GM23248 (cell line): Measurements from ENCODE around the gene SPATA22. TPM values are rescaled to one million over a fixed set of nuclear protein-coding genes. Genes with fewer than 3 reads are reported as not detected.
"Not testable (repeated sequence)": the region's sequence is repeated elsewhere in the genome, so short reads cannot be mapped to it uniquely, and the experiment has no call there.

Experiments
- DNase-seq: peaks from one replicate; pipeline ENCODE4 v3.0.0-alpha.2; 2015
- H2AFZ ChIP-seq: fragments of 200-600 bp; sonication (generic); 2 replicates; pipeline ENCODE4 v1.6.1; 2016; ENCODE audit warnings: antibody characterized with exemption
- H3F3A ChIP-seq: fragments of 200-600 bp; sonication (generic); 2 replicates; pipeline ENCODE4 v1.6.1; 2016; ENCODE audit warnings: mild to moderate bottlenecking, antibody characterized with exemption, mixed run types; ENCODE audit not compliant: insufficient read depth
- H3K27ac ChIP-seq: fragments of 200-600 bp; sonication (generic); 2 replicates; pipeline ENCODE4 v1.5.1; 2016; ENCODE audit warnings: mild to moderate bottlenecking
- H3K27me3 ChIP-seq: fragments of 200-600 bp; sonication (generic); replicated peaks from 2 replicates; pipeline ENCODE4 v1.6.1; 2016; ENCODE audit warnings: mild to moderate bottlenecking; ENCODE audit not compliant: insufficient read depth
- H3K36me3 ChIP-seq: fragments of 200-600 bp; sonication (generic); 2 replicates; pipeline ENCODE4 v1.6.1; 2016; ENCODE audit warnings: low read depth, mild to moderate bottlenecking
- H3K4me1 ChIP-seq: fragments of 200-600 bp; sonication (generic); 2 replicates; pipeline ENCODE4 v1.6.1; 2016; ENCODE audit warnings: mild to moderate bottlenecking; ENCODE audit not compliant: insufficient read depth
- H3K4me2 ChIP-seq: fragments of 200-600 bp; sonication (generic); one replicate; pipeline ENCODE4 v1.6.1; 2016; ENCODE audit warnings: mild to moderate bottlenecking; ENCODE audit not compliant: unreplicated experiment
- H3K4me3 ChIP-seq: fragments of 200-600 bp; sonication (generic); 2 replicates; pipeline ENCODE4 v1.5.1; 2016; ENCODE audit warnings: mild to moderate bottlenecking
- H3K79me2 ChIP-seq: fragments of 200-600 bp; sonication (generic); 2 replicates; pipeline ENCODE4 v1.6.1; 2016; ENCODE audit warnings: mild to moderate bottlenecking; ENCODE audit not compliant: insufficient read depth
- H3K9ac ChIP-seq: fragments of 200-600 bp; sonication (generic); 2 replicates; pipeline ENCODE4 v1.6.1; 2016; ENCODE audit warnings: mild to moderate bottlenecking
- H3K9me2 ChIP-seq: fragments of 200-600 bp; sonication (generic); 2 replicates; pipeline ENCODE4 v1.6.1; 2016; ENCODE audit warnings: mixed run types, mild to moderate bottlenecking, moderate library complexity; ENCODE audit not compliant: insufficient read depth
- H3K9me3 ChIP-seq: fragments of 200-600 bp; sonication (generic); one replicate; pipeline ENCODE4 v1.6.1; 2017; ENCODE audit warnings: low read depth
- H4K20me1 ChIP-seq: fragments of 200-600 bp; sonication (generic); 2 replicates; pipeline ENCODE4 v1.6.0; 2016; ENCODE audit not compliant: insufficient read depth
- EZH2 ChIP-seq: fragments of 200-600 bp; sonication (generic); IDR thresholded peaks from 2 replicates; pipeline ENCODE4 v1.6.1; 2018; ENCODE audit warnings: antibody characterized with exemption, mild to moderate bottlenecking; ENCODE audit not compliant: insufficient read depth, poor library complexity, severe bottlenecking
- EZH2phosphoT487 ChIP-seq: fragments of 200-600 bp; sonication (generic); IDR thresholded peaks from 2 replicates; pipeline ENCODE4 v1.6.1; 2018; ENCODE audit warnings: antibody characterized with exemption, moderate library complexity, mild to moderate bottlenecking, low read depth; ENCODE audit not compliant: insufficient read depth
- WGBS, 2 experiments: methylation state at CpG; one replicate each; pipeline ENCODE4 v1.1.6; 2015 to 2017; ENCODE audit warnings: low lambda C conversion rate in 2 of 2, low coverage in 1 of 2; ENCODE audit errors: missing lambda C conversion rate in 2 of 2; 5-methylcytosine and 5-hydroxymethylcytosine counted together
- in situ Hi-C: fragments of 300-500 bp; cut with MboI; formaldehyde crosslinking; loops from 2 replicates; pipeline ENCODE4 v1.15.0; 2020
- polyA plus RNA-seq: library from polyadenylated mRNA; unstranded; fragments of >200 nt; fragmentation: Nextera tagmentation; extraction: Ambion mirVana; gene quantifications from 2 replicates; pipeline ENCODE4 v1.2.1, GENCODE V29; 2016
- total RNA-seq: library from RNA; depleted of rRNA; stranded (reverse); fragments of >200 nt; shearing (Covaris generic); gene quantifications from 2 replicates; pipeline ENCODE4 v1.2.3, GENCODE V29; 2014

The SPATA22 gene
- total and polyA plus RNA-seq, 2 experiments from 2014 or later, result not detected

DNA sequence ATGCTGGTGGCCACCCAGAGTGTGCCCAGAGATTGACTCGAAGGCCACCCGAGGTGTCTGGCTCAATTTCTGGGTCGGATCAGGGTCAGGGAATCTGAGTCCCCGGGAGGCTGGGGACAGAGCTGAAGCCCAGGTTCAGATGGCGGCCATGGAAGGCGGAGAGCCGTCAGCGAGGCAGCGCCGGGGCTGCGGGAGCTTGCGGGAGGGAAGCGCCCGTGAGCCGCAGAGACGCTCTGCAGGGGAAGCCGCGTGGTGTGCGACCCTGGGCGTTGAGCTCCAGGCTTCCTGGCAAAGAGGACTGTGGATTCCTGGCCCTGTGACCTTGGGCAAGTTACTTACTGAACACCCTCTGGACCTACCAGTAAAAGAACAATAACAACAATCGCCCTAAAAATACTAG lies 518 bp upstream of the SPATA22 start:
- Histone ChIP-seq H3K36me3 (no peaks in the 10 kb centered on the region), H3K4me3 (no peak overlapping the region), H2AFZ (no peak overlapping the region), H3K79me2 (no peaks in the 10 kb centered on the region), H3K4me1 (no peaks in the 10 kb centered on the region), H3K4me2 (no peak overlapping the region), H3K9me2 (no peaks in the 10 kb centered on the region), H3K27me3 (no peaks in the 10 kb centered on the region), H3K27ac (no peak overlapping the region), H3K9ac (no peak overlapping the region), H3F3A (no peaks in the 10 kb centered on the region; the same call in 1 of the 2 replicates), H4K20me1 (no peaks in the 10 kb centered on the region), H3K9me3 (no peaks in the 10 kb centered on the region)
- no peak for TF ChIP-seq EZH2phosphoT487
- no peak for TF ChIP-seq EZH2
- in situ Hi-C loops, result no loop called here
- 89 to 91% methylated on average over 21 of the region's 21 CpGs for WGBS, 2 experiments
- DNase-seq, result no peak

- 67 to 71% methylated on average over 5 of the region's 5 CpGs for WGBS, 2 experiments
- in situ Hi-C loops, result no loop called here
- TF ChIP-seq EZH2phosphoT487 (no peak), EZH2 (no peak)
Observed at GRCh38 chr17:3469529-3469928, 2.1 kb downstream of the SPATA22 start.

GRCh38 chr17:3466355-3466754 lies 5.3 kb downstream of the SPATA22 start:
- H3K4me2 ChIP-seq, H3F3A ChIP-seq, H2AFZ ChIP-seq, H3K4me3 ChIP-seq, in situ Hi-C loops, H3K36me3 ChIP-seq, H3K79me2 ChIP-seq, H3K27ac ChIP-seq, H3K27me3 ChIP-seq, H4K20me1 ChIP-seq, H3K9ac ChIP-seq, H3K4me1 ChIP-seq, H3K9me3 ChIP-seq, DNase-seq, H3K9me2 ChIP-seq: not testable (repeated sequence)
- WGBS, 2 experiments, result 40 to 63% methylated on average over 1 of the region's 1 CpG

More at GRCh38 chr17:3469529-3469928, 2.1 kb downstream of the SPATA22 start:
- Histone ChIP-seq H2AFZ (no peak overlapping the region), H3K36me3 (no peaks in the 10 kb centered on the region), H3K4me1 (no peaks in the 10 kb centered on the region), H3F3A (no peaks in the 10 kb centered on the region), H3K4me3 (no peak overlapping the region), H3K27me3 (no peaks in the 10 kb centered on the region), H3K4me2 (no peak overlapping the region), H4K20me1 (no peaks in the 10 kb centered on the region), H3K79me2 (no peaks in the 10 kb centered on the region), H3K9me2 (no peaks in the 10 kb centered on the region), H3K27ac (no peak overlapping the region), H3K9ac (no peak overlapping the region), H3K9me3 (no peaks in the 10 kb centered on the region)
- no peak for DNase-seq

DNA sequence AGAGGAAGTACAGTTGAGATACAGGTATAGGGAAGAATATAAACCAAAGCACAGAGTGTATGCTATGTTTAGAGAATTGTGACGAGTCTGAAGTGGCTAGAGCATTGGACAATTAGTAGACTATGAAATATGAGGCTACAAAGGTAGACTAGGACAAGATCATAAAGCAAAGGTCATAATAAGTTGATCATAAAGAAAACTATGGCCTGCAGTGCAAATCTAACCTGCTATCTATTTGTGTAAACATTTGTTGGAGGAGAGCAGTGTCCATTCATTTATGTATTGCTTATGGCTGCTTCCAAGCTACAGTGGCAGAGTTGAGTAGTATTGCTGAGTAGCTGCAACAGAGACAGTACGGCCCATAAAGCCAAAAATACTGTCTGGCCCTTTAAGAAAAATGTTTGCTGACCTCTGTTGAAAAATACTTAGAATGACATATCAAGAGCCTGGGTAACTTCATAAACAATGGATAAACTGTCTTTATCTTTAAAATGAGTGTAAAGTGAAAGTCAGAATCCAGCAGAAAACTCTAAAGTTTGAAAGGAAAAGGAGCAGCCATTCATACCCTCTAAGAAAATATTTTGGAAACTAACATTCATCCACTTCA lies 23.5 kb downstream of the SPATA22 start:
- H3K27me3 ChIP-seq, result no peaks in the 10 kb centered on the region
- in situ Hi-C loops, result no loop called here
- H3K36me3 ChIP-seq, result no peaks in the 10 kb centered on the region
- no peaks in the 10 kb centered on the region for H3K4me1 ChIP-seq
- no peaks in the 10 kb centered on the region for H3K9me2 ChIP-seq
- 13 to 29% methylated on average over 2 of the region's 2 CpGs for WGBS, 2 experiments
- DNase-seq, result no peak
- no peak overlapping the region for H2AFZ ChIP-seq
- no peaks in the 10 kb centered on the region for H3F3A ChIP-seq
- no peaks in the 10 kb centered on the region for H3K9me3 ChIP-seq
- no peak overlapping the region for H3K4me3 ChIP-seq
- H3K79me2 ChIP-seq, result no peaks in the 10 kb centered on the region
- no peaks in the 10 kb centered on the region for H4K20me1 ChIP-seq
- no peak overlapping the region for H3K27ac ChIP-seq
- no peak overlapping the region for H3K9ac ChIP-seq
- no peak for TF ChIP-seq EZH2phosphoT487
- TF ChIP-seq EZH2, result no peak
- no peak overlapping the region for H3K4me2 ChIP-seq

DNA sequence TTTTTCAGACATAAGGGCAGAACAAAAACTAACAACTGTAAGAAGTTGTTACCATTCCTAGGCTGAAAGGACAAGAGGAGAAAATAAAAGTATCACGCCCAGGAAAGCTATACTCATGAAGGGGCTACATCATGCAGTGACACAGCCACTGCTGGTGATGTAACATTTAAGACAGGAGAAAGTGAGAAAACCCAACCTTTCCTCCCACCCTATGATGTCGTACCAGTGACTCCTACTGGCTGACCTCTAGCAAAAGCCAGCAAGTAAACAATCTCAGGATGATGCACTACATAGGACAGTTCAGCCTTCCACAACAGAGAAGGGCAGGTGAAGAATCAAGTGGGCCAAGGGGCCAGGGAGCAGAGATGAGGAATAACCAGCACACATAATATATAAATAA lies 24.0 kb downstream of the SPATA22 start:
- H4K20me1 ChIP-seq, result no peaks in the 10 kb centered on the region
- TF ChIP-seq EZH2, result no peak
- TF ChIP-seq EZH2phosphoT487, result no peak
- no peak overlapping the region for H3K4me2 ChIP-seq
- H3K27ac ChIP-seq, result no peak overlapping the region
- no peak overlapping the region for H3K9ac ChIP-seq
- H2AFZ ChIP-seq, result no peak overlapping the region
- H3K4me1 ChIP-seq, result no peaks in the 10 kb centered on the region
- no peaks in the 10 kb centered on the region for H3F3A ChIP-seq
- no peaks in the 10 kb centered on the region for H3K27me3 ChIP-seq
- in situ Hi-C loops, result no loop called here
- WGBS, 2 experiments, result 16 to 18% methylated on average over 2 of the region's 2 CpGs
- DNase-seq, result peak; percentile 10
- no peaks in the 10 kb centered on the region for H3K9me3 ChIP-seq
- H3K9me2 ChIP-seq, result no peaks in the 10 kb centered on the region
- no peaks in the 10 kb centered on the region for H3K79me2 ChIP-seq
- no peaks in the 10 kb centered on the region for H3K36me3 ChIP-seq
- no peak overlapping the region for H3K4me3 ChIP-seq
